ENCODE measurements around the gene HFM1.

DNA sequence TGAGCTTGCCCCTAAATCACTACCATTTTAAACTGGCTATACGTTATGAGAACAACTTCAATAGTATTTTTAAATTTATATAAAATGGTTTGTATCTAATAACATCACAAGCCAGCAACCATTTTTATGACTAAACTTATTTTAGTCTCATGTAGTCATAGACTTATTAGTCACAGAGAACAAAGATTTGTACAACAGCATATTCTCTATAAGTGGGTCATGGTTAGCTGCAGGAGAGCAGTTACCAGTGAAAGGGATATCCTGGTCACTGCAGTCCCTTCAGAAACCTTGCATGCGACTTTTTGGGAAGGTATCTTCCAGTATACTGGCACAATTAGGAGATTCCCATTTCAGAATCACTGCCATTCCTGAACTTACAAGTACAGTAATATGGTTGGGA lies 90.0 kb downstream of the HFM1 start:
- TF ChIP-seq POLR2A (IDR thresholded peaks at IDR 0.05; ENCODE audit: low read depth, low read length): no peak
- no peak for TF ChIP-seq POLR2AphosphoS5 (IDR thresholded peaks at IDR 0.05; ENCODE audit: low read depth, low read length)
- no peak for TF ChIP-seq TAF1 (IDR thresholded peaks at IDR 0.05; ENCODE audit: low read depth, low read length)
- no peak for TF ChIP-seq PAX5 (IDR thresholded peaks at IDR 0.05; ENCODE audit: insufficient read depth, low read length, severe bottlenecking)
- no peak for TF ChIP-seq SPI1 (IDR thresholded peaks at IDR 0.05; ENCODE audit: low read depth, low read length)

Data from GM12891 (cell line).